Measurements from ENCODE around the gene CADM1. TPM values are rescaled to one million over a fixed set of nuclear protein-coding genes. Genes with fewer than 3 reads are reported as not detected.

Gene CADM1
- total and polyA plus RNA-seq, 10 of the 15 experiments (the other 5 are each of a cell fraction or from before 2014, with no cell fraction given), result 0.03 to 0.48 (median 0.15) TPM; not detected in 3

- TF ChIP-seq BHLHE40 (IDR thresholded peaks at IDR 0.05; ENCODE audit: borderline replicate concordance in 1 of 2, low read depth in 2 of 2, low read length in 1 of 2) (no peak), PAX5 (IDR thresholded peaks at IDR 0.05; ENCODE audit: borderline replicate concordance, low read depth, low read length) (no peak), JUNB (IDR thresholded peaks at IDR 0.05) (no peak), CHD1 (IDR thresholded peaks at IDR 0.05; ENCODE audit: low read depth, low read length) (no peak)
These were observed 335.0 kb downstream of the CADM1 start (continued) for GRCh38 chr11:115169251-115169650.

- in situ Hi-C loops (cut with MboI), result no loop called here
These were observed 335.5 kb downstream of the CADM1 start for GRCh38 chr11:115168686-115169085.

More at GRCh38 chr11:115168686-115169085, 335.5 kb downstream of the CADM1 start:
- H2AFZ ChIP-seq (ENCODE audit: control insufficient read depth, low read depth, low read length), result no peak overlapping the region
- RAD21 ChIA-PET (ENCODE audit: unreplicated experiment), result no interaction called here
- H3K9me3 ChIP-seq (replicated peaks; ENCODE audit: control insufficient read depth, insufficient read depth, low read length), result no peaks in the 10 kb centered on the region
- no peak for DNase-seq (ENCODE audit: low read depth, low spot score)
- H3K27ac ChIP-seq (ENCODE audit: control insufficient read depth, insufficient read depth), result no peak overlapping the region
- WGBS (ENCODE audit: insufficient coverage, insufficient replicate concordance, low lambda C conversion rate, missing lambda C conversion rate), result 72% methylated on average over 5 of the region's 5 CpGs
- H3K27me3 ChIP-seq (replicated peaks in 1 of 2; ENCODE audit: control insufficient read depth in 2 of 2, insufficient read depth in 2 of 2, low read length in 1 of 2), result peaks cover 0 to 5% of the 10 kb centered on the region in 2 experiments; a peak in 3 of 4 replicates
- BruUV-seq (replicated peaks), result no TSS peak
- no peak overlapping the region for H3K4me3 ChIP-seq
- POLR2A ChIA-PET, result no interaction called here
- no peaks in the 10 kb centered on the region for H3K4me1 ChIP-seq (ENCODE audit: control insufficient read depth, insufficient read depth, low read length)
- CTCF ChIA-PET, result interaction anchor here (1.3 kb wide), 1 partner anchor 1258 kb away, joined by 4 read pairs; no protein-coding TSS in a partner anchor
- H3K79me2 ChIP-seq (ENCODE audit: control insufficient read depth, insufficient read depth, low read length), result no peaks in the 10 kb centered on the region
- TF ChIP-seq CHD4 (IDR thresholded peaks at IDR 0.05), result no peak
- no peak for TF ChIP-seq SIX5 (IDR thresholded peaks at IDR 0.05; ENCODE audit: low read depth, low read length, severe bottlenecking)
- no peak for TF ChIP-seq PRDM15 (CRISPR knock-in tag; IDR thresholded peaks at IDR 0.05)
- no peak for TF ChIP-seq MXI1 (IDR thresholded peaks at IDR 0.05; ENCODE audit: low read depth, low read length)
- TF ChIP-seq TCF12 (IDR thresholded peaks at IDR 0.05; ENCODE audit: low read depth, low read length), result no peak
- no peak for TF ChIP-seq SPI1 (IDR thresholded peaks at IDR 0.05; ENCODE audit: borderline replicate concordance, insufficient read depth, low read depth, low read length)
- TF ChIP-seq ETV6 (conservative IDR thresholded peaks at IDR 0.05 in 1 of 2, IDR thresholded peaks at IDR 0.05 in 1 of 2; ENCODE audit: borderline replicate concordance in 1 of 2, low read depth in 1 of 2), result no peak
- no peak for TF ChIP-seq TCF3 (IDR thresholded peaks at IDR 0.05; ENCODE audit: borderline replicate concordance, insufficient read depth, low read depth, low read length)
- TF ChIP-seq REST (IDR thresholded peaks at IDR 0.05; ENCODE audit: low read depth, low read length), result no peak
- no peak for TF ChIP-seq STAT3 (IDR thresholded peaks at IDR 0.05; ENCODE audit: low read depth, low read length)
- no peak for TF ChIP-seq SMC3 (IDR thresholded peaks at IDR 0.05; ENCODE audit: borderline replicate concordance, low read length)
- TF ChIP-seq ZNF24 (IDR thresholded peaks at IDR 0.05), result no peak
- no peak overlapping the region for H3K4me2 ChIP-seq (ENCODE audit: control insufficient read depth, insufficient read depth)
- H3K36me3 ChIP-seq (ENCODE audit: control insufficient read depth in 2 of 2, insufficient read depth in 2 of 2, low read length in 1 of 2), result no peaks in the 10 kb centered on the region
- H3K9ac ChIP-seq (ENCODE audit: control insufficient read depth, insufficient read depth, low read length), result no peak overlapping the region
- SMC1A ChIA-PET (ENCODE audit: uncharacterized antibody, unreplicated experiment), result no interaction called here
- no peaks in the 10 kb centered on the region for H4K20me1 ChIP-seq (ENCODE audit: control insufficient read depth, insufficient read depth)
- no peak for ATAC-seq
- intact Hi-C loops (cut with micrococcal nuclease; ENCODE audit: unreplicated experiment), result no loop called here
- FAIRE-seq, result no peak
